ENCODE results near the gene NFIC.

DNA sequence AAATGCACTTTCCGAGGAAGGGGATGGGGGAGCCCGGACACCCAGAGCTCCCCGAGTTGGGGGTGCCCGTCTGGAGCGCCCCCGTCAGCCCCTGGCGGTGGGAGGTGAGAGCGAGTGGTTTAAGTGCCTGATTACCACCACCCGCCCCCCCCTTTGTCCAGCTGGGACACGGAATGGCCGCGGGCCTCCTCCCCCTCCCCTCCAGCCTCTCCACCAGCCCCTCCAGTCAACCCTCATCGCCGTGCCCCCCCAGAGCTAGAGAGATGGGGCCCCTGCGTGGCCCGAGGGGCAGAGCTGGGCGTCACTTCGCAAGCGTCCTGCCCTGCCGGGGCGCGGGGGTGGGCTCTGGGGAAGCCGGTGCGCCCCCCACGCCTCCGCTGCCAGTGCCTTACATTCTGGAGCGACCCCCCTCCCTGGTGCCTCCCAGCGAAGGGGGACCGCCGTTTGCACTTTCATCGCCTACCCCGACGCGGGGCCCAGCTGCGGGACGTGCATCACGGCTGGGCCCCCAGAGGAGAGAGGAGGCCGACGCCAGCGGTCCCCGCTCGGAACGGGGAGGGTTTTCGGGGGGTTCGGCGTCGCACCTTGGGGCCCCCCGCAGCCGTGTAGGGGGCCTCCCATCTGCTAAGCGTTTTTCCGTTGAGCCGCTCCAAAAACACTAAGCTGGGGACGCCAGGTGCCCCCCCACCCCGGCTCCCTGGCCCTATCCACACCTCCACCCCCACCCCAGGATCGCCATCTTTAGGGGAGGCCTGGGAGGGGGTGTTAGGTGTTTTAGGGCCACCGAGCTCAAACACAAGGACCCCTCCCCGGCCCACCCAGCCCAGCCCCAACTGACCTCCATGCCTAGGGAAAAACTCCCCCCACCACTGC, 97.6 kb downstream of the NFIC start:
- no peak for TF ChIP-seq EZH2phosphoT487 (IDR thresholded peaks at IDR 0.05; ENCODE audit: borderline replicate concordance, low read depth, low read length)
- TF ChIP-seq, protein P1, sequence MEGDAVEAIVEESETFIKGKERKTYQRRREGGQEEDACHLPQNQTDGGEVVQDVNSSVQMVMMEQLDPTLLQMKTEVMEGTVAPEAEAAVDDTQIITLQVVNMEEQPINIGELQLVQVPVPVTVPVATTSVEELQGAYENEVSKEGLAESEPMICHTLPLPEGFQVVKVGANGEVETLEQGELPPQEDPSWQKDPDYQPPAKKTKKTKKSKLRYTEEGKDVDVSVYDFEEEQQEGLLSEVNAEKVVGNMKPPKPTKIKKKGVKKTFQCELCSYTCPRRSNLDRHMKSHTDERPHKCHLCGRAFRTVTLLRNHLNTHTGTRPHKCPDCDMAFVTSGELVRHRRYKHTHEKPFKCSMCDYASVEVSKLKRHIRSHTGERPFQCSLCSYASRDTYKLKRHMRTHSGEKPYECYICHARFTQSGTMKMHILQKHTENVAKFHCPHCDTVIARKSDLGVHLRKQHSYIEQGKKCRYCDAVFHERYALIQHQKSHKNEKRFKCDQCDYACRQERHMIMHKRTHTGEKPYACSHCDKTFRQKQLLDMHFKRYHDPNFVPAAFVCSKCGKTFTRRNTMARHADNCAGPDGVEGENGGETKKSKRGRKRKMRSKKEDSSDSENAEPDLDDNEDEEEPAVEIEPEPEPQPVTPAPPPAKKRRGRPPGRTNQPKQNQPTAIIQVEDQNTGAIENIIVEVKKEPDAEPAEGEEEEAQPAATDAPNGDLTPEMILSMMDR (conservative IDR thresholded peaks at IDR 0.05; ENCODE audit: low read length): no peak
